ENCODE results near the gene VENTX.

VENTX gene

GRCh38 chr10:133289761-133290160 lies 52.1 kb downstream of the VENTX start:
- no peaks in the 10 kb centered on the region for H3K27me3 ChIP-seq
- no peak overlapping the region for H3K9ac ChIP-seq
- no peak overlapping the region for H3K4me3 ChIP-seq
- H3K9me3 ChIP-seq, result no peaks in the 10 kb centered on the region
- no peak overlapping the region for H3K4me2 ChIP-seq
- H4K20me1 ChIP-seq, result peaks cover 43% of the 10 kb centered on the region
- TF ChIP-seq Cebpa-rat (IDR thresholded peaks at IDR 0.05), result no peak
- H3K4me1 ChIP-seq, result no peaks in the 10 kb centered on the region
- H3K27ac ChIP-seq, result no peak overlapping the region
- H3K36me3 ChIP-seq, result peaks cover 87% of the 10 kb centered on the region

All from BLaER1 (cell line).